SJCRH30 (cell line): ENCODE data around the gene SHKBP1. TPM values are rescaled to one million over a fixed set of nuclear protein-coding genes. Genes with fewer than 3 reads are reported as not detected.

Experiments
- DNase-seq, 2 experiments: peaks; one replicate each; pipeline ENCODE4 v3.0.0-alpha.2; 2015 to 2020
- H3K27ac ChIP-seq: fragments of 250-450 bp; sonication (Bioruptor Pico); 2 replicates; pipeline ENCODE4 v1.5.1; 2020; ENCODE audit warnings: mild to moderate bottlenecking, moderate library complexity
- H3K27me3 ChIP-seq: fragments of 250-450 bp; sonication (Bioruptor Pico); 2 replicates; pipeline ENCODE4 v1.5.1; 2020; ENCODE audit warnings: mild to moderate bottlenecking, moderate library complexity
- H3K36me3 ChIP-seq: fragments of 250-450 bp; sonication (Bioruptor Pico); 2 replicates; pipeline ENCODE4 v1.5.1; 2020; ENCODE audit warnings: mild to moderate bottlenecking, moderate library complexity
- H3K4me1 ChIP-seq: fragments of 250-450 bp; sonication (Bioruptor Pico); 2 replicates; pipeline ENCODE4 v1.5.1; 2020; ENCODE audit warnings: mild to moderate bottlenecking, moderate library complexity
- H3K4me3 ChIP-seq: fragments of 250-450 bp; sonication (Bioruptor Pico); 2 replicates; pipeline ENCODE4 v1.5.1; 2020; ENCODE audit warnings: mild to moderate bottlenecking, moderate library complexity
- H3K9me3 ChIP-seq: fragments of 250-450 bp; sonication (Bioruptor Pico); replicated peaks from 2 replicates; pipeline ENCODE4 v1.5.1; 2020; ENCODE audit warnings: mild to moderate bottlenecking, moderate library complexity
- total RNA-seq: library from RNA; depleted of rRNA; stranded (reverse); fragments of >200 nt; shearing (Covaris generic); gene quantifications from 2 replicates; pipeline ENCODE4 v1.2.3, GENCODE V29; 2014

Gene SHKBP1
- total RNA-seq, 1 experiment from 2014 or later, result 46.6 TPM

GRCh38 chr19:40565910-40566495 is 10.7 kb upstream of the SHKBP1 start:
- no peak for DNase-seq
- Histone ChIP-seq H3K4me1 (peaks cover 14% of the 10 kb centered on the region), H3K27ac (no peak overlapping the region), H3K4me3 (no peak overlapping the region), H3K9me3 (no peaks in the 10 kb centered on the region), H3K27me3 (peaks cover 17% of the 10 kb centered on the region), H3K36me3 (no peaks in the 10 kb centered on the region)

DNA sequence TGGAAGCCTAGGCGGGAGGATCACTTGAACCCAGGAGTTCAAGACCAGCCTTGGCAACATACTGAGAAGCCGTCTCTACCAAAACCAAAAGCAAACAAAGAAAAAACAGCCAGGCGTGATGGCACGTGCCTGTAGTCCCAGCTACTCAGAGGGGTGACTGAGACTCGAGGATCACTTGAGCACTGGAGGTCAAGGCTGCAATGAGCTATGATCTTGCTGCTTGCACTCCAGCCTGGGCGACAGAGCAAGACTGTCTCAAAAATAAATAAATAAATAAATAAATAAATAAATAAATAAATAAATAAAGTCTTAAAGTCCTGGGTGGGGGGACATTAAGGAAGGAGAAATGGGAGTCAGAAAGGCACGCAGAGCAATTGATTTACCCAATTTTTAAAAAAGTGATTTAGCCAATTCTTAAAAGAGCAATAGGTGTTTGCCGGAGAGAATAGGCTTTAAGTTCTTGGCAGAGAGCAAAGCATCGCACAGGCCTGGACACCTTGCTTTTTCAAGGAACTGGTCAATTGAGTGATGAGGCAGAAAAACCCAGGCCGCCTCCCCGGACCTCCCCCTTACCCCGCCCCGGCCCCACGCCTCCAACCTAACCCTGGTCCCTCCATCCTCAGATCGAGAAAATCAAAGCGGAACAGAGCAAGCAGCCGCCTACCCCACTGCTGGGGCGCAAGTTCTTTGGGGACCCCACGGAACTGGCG is 9.5 kb upstream of the SHKBP1 start:
- no peak for DNase-seq
- Histone ChIP-seq H3K4me3 (no peak overlapping the region), H3K27ac (no peak overlapping the region), H3K27me3 (peaks cover 12% of the 10 kb centered on the region; the same call in 1 of the 2 replicates), H3K9me3 (no peaks in the 10 kb centered on the region), H3K4me1 (peaks cover 18% of the 10 kb centered on the region), H3K36me3 (no peaks in the 10 kb centered on the region)

DNA sequence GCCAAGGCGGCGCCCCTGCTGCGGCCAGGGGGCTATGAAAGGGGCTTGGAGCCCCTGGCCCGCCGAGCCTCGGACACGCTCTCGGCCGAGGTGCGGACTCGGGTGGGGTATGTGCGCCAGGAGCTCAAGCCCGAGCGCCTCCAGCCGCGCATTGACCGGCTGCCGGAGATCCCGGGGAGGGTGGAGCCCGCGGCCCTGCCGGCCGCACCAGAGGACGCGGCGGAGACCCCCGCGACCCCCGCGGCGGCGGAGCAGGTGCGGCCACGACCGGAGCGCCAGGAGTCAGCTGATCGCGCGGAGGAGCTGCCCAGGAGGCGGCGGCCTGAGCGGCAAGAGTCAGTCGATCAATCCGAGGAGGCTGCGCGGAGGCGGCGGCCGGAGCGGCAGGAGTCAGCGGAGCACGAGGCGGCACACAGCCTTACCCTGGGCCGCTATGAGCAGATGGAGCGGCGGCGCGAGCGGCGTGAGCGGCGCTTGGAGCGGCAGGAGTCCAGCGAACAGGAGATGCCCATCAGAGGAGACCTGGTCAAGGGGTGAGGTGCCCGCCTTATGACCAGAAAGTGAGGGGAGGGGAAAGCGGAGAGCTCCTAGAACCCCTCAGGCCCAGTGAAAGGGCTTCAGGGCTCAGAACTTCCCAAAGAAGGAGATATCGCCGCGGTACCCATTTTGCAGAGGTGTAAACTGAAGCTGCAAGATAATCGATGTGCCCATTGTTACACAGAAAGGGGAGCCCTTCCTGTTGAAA is 8.8 kb upstream of the SHKBP1 start:
- H3K9me3 ChIP-seq, result no peaks in the 10 kb centered on the region
- H3K4me3 ChIP-seq, result no peak overlapping the region
- DNase-seq, result no peak
- peaks cover 18% of the 10 kb centered on the region for H3K4me1 ChIP-seq
- no peaks in the 10 kb centered on the region for H3K36me3 ChIP-seq
- H3K27me3 ChIP-seq, result peaks cover 12% of the 10 kb centered on the region; the same call in 1 of the 2 replicates
- no peak overlapping the region for H3K27ac ChIP-seq

DNA sequence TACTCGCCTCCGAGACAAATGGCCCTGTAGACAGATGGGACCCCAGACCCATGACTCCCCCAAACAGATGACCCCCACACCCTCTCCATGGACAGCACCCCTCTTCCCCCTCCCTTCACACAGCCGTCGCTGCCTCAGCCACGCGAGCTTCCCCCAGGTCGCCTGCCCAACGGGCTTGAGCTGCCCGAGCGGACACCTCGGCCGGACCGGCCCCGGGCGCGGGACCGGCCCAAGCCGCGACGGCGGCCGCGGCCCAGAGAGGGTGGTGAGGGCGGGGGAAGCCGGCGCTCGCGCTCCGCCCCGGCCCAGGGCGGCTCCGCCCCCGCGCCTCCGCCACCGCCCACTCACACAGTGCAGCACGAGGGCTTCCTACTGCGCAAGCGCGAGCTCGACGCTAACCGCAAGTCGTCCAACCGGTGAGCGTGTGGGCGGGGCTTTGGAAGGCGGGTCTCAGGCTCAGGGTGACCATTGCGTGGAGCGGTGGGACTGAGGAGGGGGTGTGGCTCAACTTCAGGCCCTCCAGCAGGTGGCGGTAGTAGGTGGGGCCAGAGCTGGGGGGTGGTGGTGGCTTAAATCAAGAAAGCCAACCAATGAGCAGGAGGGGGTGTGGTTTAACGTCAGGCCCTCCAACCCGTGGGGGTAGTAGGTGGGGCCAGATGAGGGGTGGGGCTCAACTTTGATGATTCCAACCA is 6.2 kb upstream of the SHKBP1 start:
- Histone ChIP-seq H3K27me3 (peaks cover 10% of the 10 kb centered on the region; the same call in 1 of the 2 replicates), H3K36me3 (no peaks in the 10 kb centered on the region), H3K4me3 (peak overlapping the region; percentile 57), H3K4me1 (peaks cover 18% of the 10 kb centered on the region), H3K27ac (peak overlapping the region; percentile 42; the same call in 1 of the 2 replicates), H3K9me3 (no peaks in the 10 kb centered on the region)
- DNase-seq, result peak; percentile 100

DNA sequence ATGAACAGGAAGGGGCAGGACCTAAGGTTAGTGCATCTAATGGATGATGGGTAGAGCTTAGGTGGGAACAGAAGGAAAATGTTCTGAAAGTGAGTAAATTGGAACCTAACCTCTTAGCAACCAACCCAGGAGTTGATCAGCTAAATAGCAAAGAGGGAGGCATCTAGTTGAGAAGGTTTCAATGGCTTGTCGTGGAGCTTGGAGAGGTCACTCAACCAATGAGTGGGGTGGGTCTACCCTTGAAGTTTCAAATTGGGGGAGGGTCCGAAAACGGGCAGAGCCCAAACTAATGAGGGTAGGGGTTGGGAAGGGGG is 5.7 kb upstream of the SHKBP1 start:
- Histone ChIP-seq H3K4me1 (peaks cover 18% of the 10 kb centered on the region), H3K9me3 (no peaks in the 10 kb centered on the region), H3K4me3 (no peak overlapping the region), H3K27me3 (peaks cover 5% of the 10 kb centered on the region; the same call in 1 of the 2 replicates), H3K27ac (no peak overlapping the region), H3K36me3 (no peaks in the 10 kb centered on the region)
- DNase-seq, result no peak

- no peaks in the 10 kb centered on the region for H3K36me3 ChIP-seq
- DNase-seq, result no peak
- peaks cover 18% of the 10 kb centered on the region for H3K4me1 ChIP-seq
- no peak overlapping the region for H3K4me3 ChIP-seq
- H3K27me3 ChIP-seq, result no peaks in the 10 kb centered on the region
- no peak overlapping the region for H3K27ac ChIP-seq
- H3K9me3 ChIP-seq, result no peaks in the 10 kb centered on the region
Observed at GRCh38 chr19:40571831-40572495, 4.7 kb upstream of the SHKBP1 start.

DNA sequence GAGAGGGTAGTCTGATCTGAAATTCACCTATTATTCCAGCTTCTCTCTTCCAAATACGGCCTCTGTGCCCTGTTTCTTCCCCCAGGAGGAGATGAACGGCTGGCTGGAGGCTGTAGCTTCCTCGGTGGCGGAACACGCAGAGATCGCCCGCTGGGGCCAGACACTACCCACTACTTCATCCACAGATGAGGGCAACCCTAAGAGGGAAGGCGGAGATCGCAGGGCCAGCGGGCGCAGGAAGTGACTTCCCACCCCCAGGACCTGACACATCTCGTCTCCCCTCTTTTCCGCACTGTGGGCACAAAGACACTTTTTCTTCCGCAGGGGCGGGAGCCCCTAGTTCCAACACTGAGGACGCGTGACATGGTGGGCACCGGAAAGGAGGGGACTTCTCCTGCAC is 1.3 kb upstream of the SHKBP1 start:
- peaks cover 6% of the 10 kb centered on the region; the same call in 1 of the 2 replicates for H3K36me3 ChIP-seq
- no peaks in the 10 kb centered on the region for H3K9me3 ChIP-seq
- H3K4me1 ChIP-seq, result peaks cover 6% of the 10 kb centered on the region; the same call in 1 of the 2 replicates
- H3K27ac ChIP-seq, result no peak overlapping the region
- H3K27me3 ChIP-seq, result no peaks in the 10 kb centered on the region
- H3K4me3 ChIP-seq, result no peak overlapping the region
- no peak for DNase-seq

GRCh38 chr19:40576151-40576584 is 505 bp upstream of the SHKBP1 start:
- peak overlapping the region; percentile 75 for H3K4me3 ChIP-seq
- no peaks in the 10 kb centered on the region for H3K9me3 ChIP-seq
- peaks cover 6% of the 10 kb centered on the region; the same call in 1 of the 2 replicates for H3K36me3 ChIP-seq
- peak; percentile 66 to 72 for DNase-seq
- peak overlapping the region; percentile 9; the same call in 1 of the 2 replicates for H3K27ac ChIP-seq
- H3K4me1 ChIP-seq, result peaks cover 2% of the 10 kb centered on the region; the same call in 1 of the 2 replicates
- H3K27me3 ChIP-seq, result no peaks in the 10 kb centered on the region

DNA sequence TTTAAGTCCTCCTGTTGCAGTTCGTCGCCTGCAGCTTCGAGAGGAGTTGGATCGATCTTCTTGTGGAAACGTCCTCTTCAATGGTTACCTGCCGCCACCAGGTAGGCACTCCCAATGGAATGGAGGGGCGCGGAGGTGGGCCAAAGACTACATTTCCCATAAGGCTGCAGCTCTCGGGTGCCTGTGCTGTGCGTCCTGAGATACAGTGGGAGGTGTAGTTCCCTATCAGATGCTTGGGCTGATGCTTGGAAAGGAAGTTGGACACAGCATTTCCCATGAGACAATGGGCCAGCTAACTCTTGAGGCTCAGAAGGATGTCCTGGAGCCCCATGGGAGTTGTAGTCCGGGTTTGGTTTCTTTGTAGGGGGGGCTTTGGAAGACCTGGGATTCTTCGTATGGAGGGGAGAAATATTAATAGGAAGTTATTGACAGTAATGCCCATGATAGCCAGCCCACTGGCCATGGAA is 1.8 kb downstream of the SHKBP1 start:
- Histone ChIP-seq H3K4me3 (no peak overlapping the region), H3K9me3 (no peaks in the 10 kb centered on the region), H3K4me1 (no peaks in the 10 kb centered on the region), H3K27ac (no peak overlapping the region), H3K36me3 (peaks cover 6% of the 10 kb centered on the region), H3K27me3 (no peaks in the 10 kb centered on the region)
- DNase-seq, result peak; percentile 43 to 70

- H3K36me3 ChIP-seq, result peaks cover 6% of the 10 kb centered on the region
Observed at GRCh38 chr19:40580619-40581018, 3.9 kb downstream of the SHKBP1 start.

DNA sequence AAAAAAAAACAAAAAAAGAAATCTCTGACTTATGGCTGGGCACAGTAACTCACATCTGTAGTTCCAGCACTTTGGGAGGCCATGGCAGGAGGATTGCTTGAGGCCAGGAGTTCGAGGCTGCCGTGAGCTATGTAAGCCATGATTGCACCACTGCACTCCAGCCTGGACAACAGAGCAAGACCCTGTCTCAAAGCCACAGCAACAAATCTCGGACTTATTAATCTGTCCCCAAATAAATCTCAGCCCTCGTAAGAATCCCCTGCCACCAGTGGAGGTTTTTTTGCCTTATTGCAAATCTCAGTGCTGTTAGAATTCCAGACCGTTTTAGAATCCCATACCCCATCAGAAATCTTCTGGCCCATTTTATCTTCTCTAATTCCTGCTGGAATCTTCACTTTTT is 4.9 kb downstream of the SHKBP1 start:
- no peaks in the 10 kb centered on the region for H3K9me3 ChIP-seq
- H3K4me1 ChIP-seq, result no peaks in the 10 kb centered on the region

More at GRCh38 chr19:40580619-40581018, 3.9 kb downstream of the SHKBP1 start:
- no peaks in the 10 kb centered on the region for H3K4me1 ChIP-seq
- no peak for DNase-seq
- H3K27ac ChIP-seq, result no peak overlapping the region
- no peaks in the 10 kb centered on the region for H3K27me3 ChIP-seq
- no peaks in the 10 kb centered on the region for H3K9me3 ChIP-seq
- H3K4me3 ChIP-seq, result no peak overlapping the region

GRCh38 chr19:40582467-40582866 is 5.8 kb downstream of the SHKBP1 start:
- Histone ChIP-seq H3K4me3 (no peak overlapping the region), H3K27ac (no peak overlapping the region), H3K27me3 (no peaks in the 10 kb centered on the region), H3K4me1 (no peaks in the 10 kb centered on the region), H3K9me3 (no peaks in the 10 kb centered on the region), H3K36me3 (peaks cover 12% of the 10 kb centered on the region)
- no peak for DNase-seq

More for the DNA sequence above, 4.9 kb downstream of the SHKBP1 start:
- no peak for DNase-seq
- Histone ChIP-seq H3K27ac (no peak overlapping the region), H3K4me3 (no peak overlapping the region), H3K27me3 (no peaks in the 10 kb centered on the region), H3K36me3 (peaks cover 6% of the 10 kb centered on the region)

GRCh38 chr19:40583283-40583682 is 6.6 kb downstream of the SHKBP1 start:
- DNase-seq, result no peak
- no peaks in the 10 kb centered on the region for H3K4me1 ChIP-seq
- no peak overlapping the region for H3K27ac ChIP-seq
- no peaks in the 10 kb centered on the region for H3K9me3 ChIP-seq
- no peaks in the 10 kb centered on the region for H3K27me3 ChIP-seq
- H3K36me3 ChIP-seq, result peaks cover 12% of the 10 kb centered on the region
- H3K4me3 ChIP-seq, result no peak overlapping the region

- peaks cover 6% of the 10 kb centered on the region for H3K36me3 ChIP-seq
Observed at GRCh38 chr19:40584007-40584406, 7.3 kb downstream of the SHKBP1 start.

More at GRCh38 chr19:40584007-40584406, 7.3 kb downstream of the SHKBP1 start:
- Histone ChIP-seq H3K4me1 (no peaks in the 10 kb centered on the region), H3K4me3 (no peak overlapping the region), H3K27me3 (no peaks in the 10 kb centered on the region), H3K9me3 (no peaks in the 10 kb centered on the region), H3K27ac (no peak overlapping the region)
- DNase-seq, result no peak
